HFFc6 (cell line): ENCODE results near the gene CMSS1. TPM values are rescaled to one million over a fixed set of nuclear protein-coding genes. Genes with fewer than 3 reads are reported as not detected.

ENCODE experiments used
- DNase-seq: peaks from one replicate; pipeline ENCODE4 v3.0.0-alpha.2; 2018
- H3K27ac Mint-ChIP-seq: 2 replicates; pipeline ENCODE4 v1.8.0; 2020; ENCODE audit warnings: mild to moderate bottlenecking, mixed read lengths
- H3K27me3 Mint-ChIP-seq: 2 replicates; pipeline ENCODE4 v1.8.0; 2021; ENCODE audit warnings: mild to moderate bottlenecking, moderate library complexity, mixed read lengths; ENCODE audit not compliant: insufficient read depth
- H3K36me3 Mint-ChIP-seq: 2 replicates; pipeline ENCODE4 v1.8.0; 2021; ENCODE audit warnings: low read depth, mixed read lengths
- H3K4me1 Mint-ChIP-seq: 2 replicates; pipeline ENCODE4 v1.8.0; 2020; ENCODE audit warnings: low read depth, mixed read lengths
- H3K4me3 Mint-ChIP-seq: 2 replicates; pipeline ENCODE4 v1.8.0; 2020; ENCODE audit warnings: mild to moderate bottlenecking, moderate library complexity, mixed read lengths
- H3K9me3 Mint-ChIP-seq: 2 replicates; pipeline ENCODE4 v1.8.0; 2020; ENCODE audit warnings: mild to moderate bottlenecking, mixed read lengths
- CTCF ChIP-seq: fragments of 200-600 bp; sonication (generic); IDR thresholded peaks from 2 replicates; pipeline ENCODE4 v1.5.0; 2021; ENCODE audit warnings: antibody characterized with exemption, mild to moderate bottlenecking
- total RNA-seq, 6 experiments: library from RNA; stranded (reverse); fragmentation: NEBNext Ultra II Directional; extraction: Animal tissue kit (Norgen Biotek cat#: 25700); gene quantifications; 2 replicates in 1 of 6; 3 replicates in 5 of 6; pipeline ENCODE4 v1.2.3, GENCODE V29; 2021

Gene CMSS1
- total RNA-seq, 6 experiments from 2014 or later, result 27.8 to 47.0 (median 38.1) TPM

- Mint-ChIP-seq H3K9me3 (no peaks in the 10 kb centered on the region), H3K27ac (no peak overlapping the region), H3K4me1 (peaks cover 45% of the 10 kb centered on the region), H3K27me3 (no peaks in the 10 kb centered on the region), H3K4me3 (no peak overlapping the region), H3K36me3 (no peaks in the 10 kb centered on the region)
- TF ChIP-seq CTCF, result no peak
- no peak for DNase-seq
Measured at GRCh38 chr3:99954914-99955644, 137.4 kb downstream of the CMSS1 start.

- H3K4me3 Mint-ChIP-seq, result no peak overlapping the region
- DNase-seq, result no peak
- no peaks in the 10 kb centered on the region for H3K9me3 Mint-ChIP-seq
- H3K4me1 Mint-ChIP-seq, result peaks cover 44% of the 10 kb centered on the region
- H3K27ac Mint-ChIP-seq, result no peak overlapping the region
- no peaks in the 10 kb centered on the region for H3K27me3 Mint-ChIP-seq
- no peak for TF ChIP-seq CTCF
- no peaks in the 10 kb centered on the region for H3K36me3 Mint-ChIP-seq
Measured at GRCh38 chr3:99955773-99956562, 138.3 kb downstream of the CMSS1 start.

- H3K27me3 Mint-ChIP-seq, result no peaks in the 10 kb centered on the region
- peaks cover 44% of the 10 kb centered on the region for H3K4me1 Mint-ChIP-seq
- H3K27ac Mint-ChIP-seq, result no peak overlapping the region
- no peak overlapping the region for H3K4me3 Mint-ChIP-seq
- no peak for DNase-seq
- no peaks in the 10 kb centered on the region for H3K9me3 Mint-ChIP-seq
- no peak for TF ChIP-seq CTCF
- no peaks in the 10 kb centered on the region for H3K36me3 Mint-ChIP-seq
Measured at GRCh38 chr3:99957151-99957796, 139.6 kb downstream of the CMSS1 start.

- Mint-ChIP-seq H3K36me3 (no peaks in the 10 kb centered on the region), H3K4me3 (no peak overlapping the region), H3K27ac (peak overlapping the region; percentile 2; the same call in 1 of the 2 replicates), H3K9me3 (no peaks in the 10 kb centered on the region), H3K4me1 (peaks cover 44% of the 10 kb centered on the region), H3K27me3 (no peaks in the 10 kb centered on the region)
- no peak for TF ChIP-seq CTCF
- DNase-seq, result no peak
Measured at GRCh38 chr3:99958222-99958912, 140.7 kb downstream of the CMSS1 start.

- Mint-ChIP-seq H3K27ac (peak overlapping the region; percentile 42), H3K4me3 (peak overlapping the region; percentile 68), H3K27me3 (no peaks in the 10 kb centered on the region), H3K36me3 (no peaks in the 10 kb centered on the region), H3K4me1 (peaks cover 47% of the 10 kb centered on the region), H3K9me3 (no peaks in the 10 kb centered on the region)
- DNase-seq, result no peak
- no peak for TF ChIP-seq CTCF
Measured at GRCh38 chr3:99960123-99960878, 142.6 kb downstream of the CMSS1 start.
